Posterior vena cava (tissue), 2 donors: ENCODE results near the gene OLA1. TPM values are rescaled to one million over a fixed set of nuclear protein-coding genes. Genes with fewer than 3 reads are reported as not detected.

Experiments
- DNase-seq: peaks from one replicate; pipeline ENCODE4 v3.0.0-alpha.2; 2020; ENCODE audit warnings: low spot score
- intact Hi-C, 2 donors: fragments of 100-400 bp; cut with DNase I; formaldehyde crosslinking; loops; one replicate each; pipeline versions ENCODE4 v1.14.1 to v1.14.2; 2022 to 2023
- total RNA-seq, 2 donors: library from RNA; stranded (reverse); fragmentation: NEBNext Ultra II Directional; extraction: Animal tissue kit (Norgen Biotek cat#: 25700); gene quantifications; one replicate each; pipeline ENCODE4 v1.2.1, GENCODE V29; 2021
- donor health status: DM: yes; HTN: yes; CAD: no.
- donor health status: DM: yes; HTN: yes; CAD: no.

The OLA1 gene
- total RNA-seq, 2 donors from 2014 or later: 51.8 to 63.9 TPM

GRCh38 chr2:174051741-174052583 lies 196.4 kb downstream of the OLA1 start:
- intact Hi-C loops: no loop called here

DNA sequence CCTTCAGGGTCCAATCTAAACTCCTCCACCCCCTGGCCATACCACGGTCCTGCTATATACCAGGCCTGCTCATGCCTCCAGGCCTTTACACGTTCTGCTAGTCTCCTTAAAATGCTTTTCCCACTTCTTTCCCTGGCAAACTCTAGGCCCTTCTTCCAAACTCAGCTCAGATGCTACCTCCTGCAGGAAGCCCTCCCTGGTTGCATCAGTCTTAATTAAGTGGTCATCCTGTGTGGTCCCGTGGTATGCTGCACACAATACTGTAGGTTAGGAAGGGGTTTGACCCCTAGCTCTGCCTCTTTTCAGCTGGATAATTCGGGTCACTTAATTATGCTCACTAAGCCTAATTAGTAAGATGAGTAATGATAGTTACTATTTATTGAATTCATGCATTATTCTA lies 197.3 kb downstream of the OLA1 start:
- intact Hi-C loops: no loop called here
- DNase-seq: no peak

More at GRCh38 chr2:174051741-174052583, 196.4 kb downstream of the OLA1 start:
- no peak for DNase-seq

- DNase-seq: no peak
- intact Hi-C loops: loop anchor here in 1 of 2 donors (10.0 kb wide), 1 partner anchor 645 kb away; no protein-coding TSS in a partner anchor
Observed at GRCh38 chr2:174049895-174050294, 198.4 kb downstream of the OLA1 start.

GRCh38 chr2:174048243-174048642 lies 200.1 kb downstream of the OLA1 start:
- intact Hi-C loops: loop anchor here in 1 of 2 donors (10.0 kb wide), 1 partner anchor 643 kb away; no protein-coding TSS in a partner anchor
- DNase-seq: no peak

DNA sequence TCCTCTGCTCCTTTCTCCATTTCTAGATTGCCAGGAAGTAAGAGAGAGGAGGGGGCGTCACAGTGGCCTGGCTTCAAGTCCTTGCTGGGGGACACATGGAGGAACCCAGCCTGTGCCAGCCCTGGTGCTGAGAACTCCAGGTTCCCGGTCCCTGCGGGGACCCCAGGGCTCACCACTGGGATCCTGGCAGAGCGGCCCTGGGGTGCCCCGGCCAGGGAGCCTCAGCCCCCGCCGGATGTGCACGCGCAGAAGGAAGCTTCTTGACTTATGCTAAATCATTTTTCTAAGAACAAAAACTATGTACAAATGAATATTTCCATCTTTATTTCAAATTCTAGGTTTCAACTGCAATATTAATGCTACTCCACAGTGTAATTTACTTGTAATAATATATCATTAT lies 200.6 kb downstream of the OLA1 start:
- intact Hi-C loops: loop anchor here in 1 of 2 donors (10.0 kb wide), 1 partner anchor 643 kb away; no protein-coding TSS in a partner anchor
- DNase-seq: no peak

GRCh38 chr2:174046172-174046571 lies 202.2 kb downstream of the OLA1 start:
- DNase-seq: no peak
- intact Hi-C loops: loop anchor here in 1 of 2 donors (10.0 kb wide), 1 partner anchor 641 kb away; no protein-coding TSS in a partner anchor

GRCh38 chr2:174044556-174044955 lies 203.8 kb downstream of the OLA1 start:
- no peak for DNase-seq
- intact Hi-C loops: loop anchor here in 1 of 2 donors (10.0 kb wide), 1 partner anchor 640 kb away; no protein-coding TSS in a partner anchor

GRCh38 chr2:174040417-174040701 lies 208.0 kb downstream of the OLA1 start:
- DNase-seq: no peak
- intact Hi-C loops: loop anchor here in 1 of 2 donors (10.0 kb wide), 1 partner anchor 636 kb away; no protein-coding TSS in a partner anchor

DNA sequence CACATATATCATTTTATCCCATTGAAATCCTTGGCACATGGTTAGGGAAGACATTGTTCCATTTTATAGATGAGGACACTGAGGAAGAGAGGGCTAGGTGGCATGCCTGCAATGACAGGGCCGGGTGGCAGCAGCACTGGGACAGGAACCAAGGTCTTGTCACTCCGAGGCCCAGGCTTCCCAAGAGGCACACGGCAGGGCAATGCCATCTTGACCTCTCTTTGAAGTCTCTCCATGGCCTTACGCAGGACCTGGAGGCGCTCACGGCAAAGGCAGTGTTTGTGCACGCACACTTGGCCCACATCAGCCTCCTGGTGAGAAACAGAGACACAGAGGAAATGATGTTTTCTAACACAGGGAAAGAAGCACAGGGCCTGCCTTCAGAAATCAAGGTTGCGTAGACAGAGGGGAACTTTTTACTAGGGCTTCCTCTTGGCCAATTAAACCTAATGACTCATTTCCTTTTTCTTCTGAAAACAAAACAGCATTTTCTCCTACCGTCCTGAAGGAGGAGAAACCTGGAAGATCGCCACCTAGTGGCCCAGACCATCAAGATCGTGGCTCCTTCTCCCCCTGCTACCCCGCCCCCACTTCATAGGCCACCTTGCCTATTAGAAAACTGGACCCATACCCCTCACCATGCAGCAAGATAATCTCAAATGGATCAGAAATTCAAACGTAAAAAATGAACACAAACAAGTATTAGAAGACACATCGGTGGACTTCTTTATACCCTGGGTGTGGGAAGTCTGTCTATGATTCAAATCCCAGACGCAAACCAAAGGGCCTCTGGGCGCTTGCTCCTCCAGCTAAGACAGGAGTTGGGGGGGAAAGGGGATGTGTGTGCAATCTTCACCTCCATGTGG lies 208.5 kb downstream of the OLA1 start:
- intact Hi-C loops: loop anchor here in 1 of 2 donors (10.0 kb wide), 2 partner anchors 55 to 635 kb away; no protein-coding TSS in a partner anchor
- peak; percentile 96 for DNase-seq

- intact Hi-C loops: loop anchor here in 1 of 2 donors (10.0 kb wide), 1 partner anchor 54 kb away; no protein-coding TSS in a partner anchor
Observed at GRCh38 chr2:174038462-174038861, 209.9 kb downstream of the OLA1 start.

GRCh38 chr2:174036825-174037224 lies 211.5 kb downstream of the OLA1 start:
- intact Hi-C loops: loop anchor here in 1 of 2 donors (10.0 kb wide), 1 partner anchor 52 kb away; no protein-coding TSS in a partner anchor
- DNase-seq: no peak

More at GRCh38 chr2:174038462-174038861, 209.9 kb downstream of the OLA1 start:
- no peak for DNase-seq

GRCh38 chr2:174035981-174036742 lies 212.2 kb downstream of the OLA1 start:
- intact Hi-C loops: loop anchor here in 1 of 2 donors (10.0 kb wide), 1 partner anchor 51 kb away; no protein-coding TSS in a partner anchor
- DNase-seq: no peak

- DNase-seq: no peak
- intact Hi-C loops: loop anchor here in 1 of 2 donors (10.0 kb wide), 1 partner anchor 50 kb away; no protein-coding TSS in a partner anchor
Observed at GRCh38 chr2:174035117-174035635, 213.2 kb downstream of the OLA1 start.

DNA sequence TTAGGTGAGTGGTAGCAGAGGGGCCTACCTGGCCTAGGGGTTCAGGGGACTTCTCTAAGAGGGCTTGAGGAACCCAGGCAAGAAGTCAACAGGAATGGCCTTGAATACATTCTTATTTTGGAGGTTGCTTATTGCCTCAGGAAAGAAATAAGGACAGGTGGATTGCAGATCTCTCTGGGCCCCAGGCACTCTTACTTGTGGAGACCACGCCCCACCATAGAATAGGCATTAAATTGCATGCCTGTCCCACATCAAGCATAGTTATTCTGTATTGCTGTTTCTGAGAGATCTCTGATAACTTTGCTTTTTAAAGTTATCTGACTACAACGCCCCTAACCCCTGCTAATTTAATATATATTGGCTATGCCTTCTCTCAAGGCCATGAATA lies 215.2 kb downstream of the OLA1 start:
- DNase-seq: no peak
- intact Hi-C loops: loop anchor here in 1 of 2 donors (10.0 kb wide), 1 partner anchor 48 kb away; no protein-coding TSS in a partner anchor

- intact Hi-C loops: loop anchor here in 1 of 2 donors (10.0 kb wide), 1 partner anchor 46 kb away; no protein-coding TSS in a partner anchor
- no peak for DNase-seq
Observed at GRCh38 chr2:174031226-174031625, 217.1 kb downstream of the OLA1 start.

- DNase-seq: no peak
- intact Hi-C loops: no loop called here
Observed at GRCh38 chr2:174028935-174029334, 219.4 kb downstream of the OLA1 start.

DNA sequence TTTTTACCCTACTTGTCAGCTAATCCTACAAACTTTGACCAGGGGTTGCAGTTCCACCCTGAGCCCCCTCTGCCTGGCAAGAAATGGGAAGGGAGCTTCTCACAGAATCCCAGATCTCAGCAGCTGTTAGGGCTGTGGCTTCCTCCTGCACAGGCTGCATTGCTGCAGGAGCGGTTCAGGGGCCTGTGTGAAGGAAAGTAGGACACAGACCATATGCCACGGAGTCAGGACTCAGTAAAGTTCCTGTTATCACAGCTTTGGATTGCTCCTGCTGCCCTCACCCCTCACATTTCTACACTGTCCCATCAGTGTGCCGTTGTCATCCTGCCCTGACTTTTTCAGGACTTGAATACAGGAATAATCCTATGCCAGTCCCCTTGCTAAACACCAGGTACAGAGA lies 220.4 kb downstream of the OLA1 start:
- intact Hi-C loops: no loop called here
- DNase-seq: no peak

GRCh38 chr2:174026122-174026845 lies 222.0 kb downstream of the OLA1 start:
- intact Hi-C loops: no loop called here

More at GRCh38 chr2:174026122-174026845, 222.0 kb downstream of the OLA1 start:
- DNase-seq: no peak
